Mucosa of rectum (tissue), 2 donors: ENCODE data around the gene KDM4B.

Source experiments
- H3K27ac ChIP-seq, 2 donors: one replicate each; pipeline ENCODE4 v1.7.0; 2013; ENCODE audit warnings: inconsistent platforms in 2 of 2, low read depth in 2 of 2, low read length in 2 of 2
- H3K27me3 ChIP-seq, 2 donors: one replicate each; pipeline ENCODE4 v1.7.0; 2013; ENCODE audit warnings: low read length in 2 of 2; ENCODE audit not compliant: control insufficient read depth in 2 of 2, insufficient read depth in 2 of 2
- H3K36me3 ChIP-seq, 2 donors: one replicate each; pipeline ENCODE4 v1.7.0; 2013; ENCODE audit warnings: low read length in 2 of 2; ENCODE audit not compliant: control insufficient read depth in 2 of 2, insufficient read depth in 2 of 2
- H3K4me1 ChIP-seq, 2 donors: one replicate each; pipeline ENCODE4 v1.7.0; 2013; ENCODE audit warnings: low read length in 2 of 2, mild to moderate bottlenecking in 1 of 2; ENCODE audit not compliant: control insufficient read depth in 2 of 2, insufficient read depth in 2 of 2
- H3K4me3 ChIP-seq, 2 donors: one replicate each; pipeline ENCODE4 v1.7.0; 2013; ENCODE audit warnings: low read length in 2 of 2
- H3K9ac ChIP-seq, 2 donors: one replicate each; pipeline ENCODE4 v1.7.0; 2013; ENCODE audit warnings: low read length in 2 of 2, low read depth in 1 of 2, mild to moderate bottlenecking in 1 of 2
- H3K9me3 ChIP-seq, 2 donors: one replicate each; pipeline ENCODE4 v1.7.0; 2013; ENCODE audit warnings: low read length in 2 of 2; ENCODE audit not compliant: control insufficient read depth in 2 of 2
- donor health status: healthy.
- donor health status: Normal muscosa, but diverticular disease.

The KDM4B gene

DNA sequence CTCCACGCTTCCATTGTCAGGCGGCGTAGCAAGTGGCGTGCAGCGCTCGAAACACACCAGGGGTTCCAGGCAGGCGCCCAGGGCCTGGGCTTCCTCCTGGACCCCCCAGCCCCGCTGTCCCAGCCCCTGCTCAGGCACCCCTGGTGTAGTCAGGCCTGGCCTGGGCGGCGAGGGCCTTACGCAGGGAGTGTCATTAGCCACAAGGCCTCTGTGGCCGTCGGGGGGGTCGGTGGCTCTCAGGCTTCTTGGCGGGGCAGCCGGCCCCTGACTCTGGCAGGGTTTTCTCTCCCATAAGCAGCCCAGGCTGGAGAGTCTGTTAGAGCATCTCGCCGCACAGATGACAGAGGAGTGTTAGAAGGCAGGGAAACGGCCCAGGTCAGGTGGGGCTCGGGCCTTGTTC lies 116.7 kb downstream of the KDM4B start:
- no peaks in the 10 kb centered on the region for H3K4me1 ChIP-seq
- H3K36me3 ChIP-seq = peaks cover 25 to 30% of the 10 kb centered on the region in 2 donors
- no peak overlapping the region for H3K9ac ChIP-seq
- no peaks in the 10 kb centered on the region for H3K27me3 ChIP-seq
- no peak overlapping the region for H3K27ac ChIP-seq
- no peaks in the 10 kb centered on the region for H3K9me3 ChIP-seq
- H3K4me3 ChIP-seq = no peak overlapping the region

DNA sequence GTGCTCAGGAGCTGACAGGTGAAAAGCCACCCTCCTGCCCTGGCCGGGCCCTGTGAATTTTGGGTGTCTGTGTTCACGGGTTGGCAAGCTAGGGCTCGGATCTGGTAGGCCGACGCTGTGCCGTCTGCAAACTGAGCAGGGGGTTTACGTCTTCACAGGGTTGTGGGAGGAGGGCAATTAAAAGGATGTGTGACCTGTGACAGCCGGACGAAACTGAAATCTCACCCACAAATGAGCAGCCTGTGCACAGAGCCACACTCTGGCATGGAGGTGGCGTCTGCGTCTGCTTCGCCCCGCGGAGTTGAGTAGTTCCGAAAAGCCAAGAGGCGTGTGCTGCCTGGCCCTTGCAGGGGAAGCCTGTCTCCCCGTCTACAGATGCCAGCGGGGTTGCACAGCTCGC lies 117.3 kb downstream of the KDM4B start:
- Histone ChIP-seq H3K4me1 (no peaks in the 10 kb centered on the region), H3K9me3 (no peaks in the 10 kb centered on the region), H3K36me3 (peaks cover 19 to 25% of the 10 kb centered on the region in 2 donors), H3K9ac (no peak overlapping the region), H3K27ac (no peak overlapping the region), H3K4me3 (no peak overlapping the region), H3K27me3 (no peaks in the 10 kb centered on the region)

DNA sequence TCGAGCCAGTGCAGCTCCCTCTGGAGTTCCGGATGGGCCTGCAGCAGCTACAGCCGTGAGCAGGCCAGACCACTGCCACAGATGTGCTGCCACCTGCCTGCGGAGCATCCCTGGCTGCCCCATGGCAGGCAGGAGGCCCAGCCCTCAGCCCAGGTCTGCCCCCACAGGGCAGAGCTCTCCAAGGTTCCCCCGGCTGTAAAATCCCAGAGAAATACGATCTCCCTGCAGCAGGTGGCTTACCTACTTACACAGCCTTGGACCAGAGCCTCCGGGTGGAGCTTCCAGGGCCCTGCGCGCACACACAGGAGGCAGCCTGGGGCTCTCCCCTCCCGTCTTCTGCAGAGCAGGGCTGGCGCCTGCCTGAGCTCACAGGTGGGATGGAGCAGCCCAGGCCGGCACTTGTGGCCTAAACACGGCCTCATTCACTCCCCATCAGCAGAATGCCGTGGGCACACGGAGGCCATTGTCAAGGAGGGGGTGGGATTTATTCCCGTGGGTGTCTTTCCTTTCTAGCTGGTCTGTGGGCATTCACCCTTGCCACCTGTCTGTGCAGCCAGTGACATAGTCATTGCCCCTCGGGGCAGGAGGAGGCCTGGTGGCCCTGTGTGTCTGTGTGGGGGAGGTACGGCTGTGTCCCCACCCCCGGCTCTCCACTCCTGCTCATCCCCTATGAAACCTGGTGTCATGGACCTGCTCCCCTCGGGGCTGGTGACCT lies 118.0 kb downstream of the KDM4B start:
- Histone ChIP-seq H3K27me3 (no peaks in the 10 kb centered on the region), H3K9me3 (no peaks in the 10 kb centered on the region), H3K36me3 (peaks cover 19 to 22% of the 10 kb centered on the region in 2 donors), H3K27ac (no peak overlapping the region), H3K4me1 (no peaks in the 10 kb centered on the region), H3K9ac (no peak overlapping the region), H3K4me3 (no peak overlapping the region)

DNA sequence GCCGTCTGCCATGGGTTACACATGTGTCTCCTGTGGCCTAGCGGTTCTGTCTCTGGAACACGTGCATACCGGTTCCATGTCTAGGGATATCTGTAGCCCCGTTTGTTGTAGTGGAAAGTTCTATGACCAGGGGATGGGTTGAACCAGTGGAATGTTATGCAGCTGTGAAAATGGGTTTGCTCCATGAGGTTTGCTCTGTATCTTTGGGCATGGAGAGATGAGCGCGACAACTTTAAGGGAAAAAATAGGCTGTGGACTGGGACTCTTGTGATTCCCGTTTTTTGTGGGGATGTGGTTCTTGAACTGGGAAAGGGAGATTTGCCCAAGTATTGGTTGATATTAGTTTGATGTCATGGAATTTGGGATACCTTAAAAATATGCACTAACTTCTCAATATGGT lies 120.4 kb downstream of the KDM4B start:
- Histone ChIP-seq H3K27me3 (no peaks in the 10 kb centered on the region), H3K4me3 (no peak overlapping the region), H3K36me3 (peaks cover 5 to 12% of the 10 kb centered on the region in 2 donors), H3K9me3 (no peaks in the 10 kb centered on the region), H3K4me1 (no peaks in the 10 kb centered on the region), H3K9ac (no peak overlapping the region), H3K27ac (no peak overlapping the region)

DNA sequence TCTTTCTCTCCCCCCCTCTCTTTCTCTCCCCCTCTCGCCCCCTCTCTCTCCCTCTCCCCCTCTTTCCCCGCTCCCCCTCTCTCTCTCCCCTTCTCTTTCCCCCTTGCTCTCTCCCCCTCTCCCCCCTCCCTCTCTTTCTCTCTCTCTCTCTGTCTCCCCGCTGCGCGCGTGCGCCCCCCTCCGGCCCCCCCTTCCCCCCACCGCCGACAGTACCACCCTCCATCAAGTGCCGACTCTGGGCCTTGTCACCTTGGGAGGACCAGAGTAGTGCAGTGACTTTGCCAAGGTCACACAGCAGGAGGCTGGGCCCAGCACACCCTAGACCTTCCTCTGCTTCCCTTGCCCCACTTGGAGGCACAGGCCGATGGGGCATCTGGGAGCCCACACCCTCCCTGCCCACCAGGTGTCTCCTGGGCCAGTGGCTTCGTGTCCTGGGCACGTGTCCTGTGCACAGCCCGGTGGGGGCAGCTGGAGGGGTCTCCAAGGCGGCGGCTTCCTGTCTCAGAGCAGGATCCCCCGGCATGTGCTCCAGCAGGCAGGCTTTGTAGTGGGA lies 121.6 kb downstream of the KDM4B start:
- Histone ChIP-seq H3K36me3 (peaks cover 5 to 12% of the 10 kb centered on the region in 2 donors), H3K9ac (no peak overlapping the region), H3K27ac (no peak overlapping the region)

DNA sequence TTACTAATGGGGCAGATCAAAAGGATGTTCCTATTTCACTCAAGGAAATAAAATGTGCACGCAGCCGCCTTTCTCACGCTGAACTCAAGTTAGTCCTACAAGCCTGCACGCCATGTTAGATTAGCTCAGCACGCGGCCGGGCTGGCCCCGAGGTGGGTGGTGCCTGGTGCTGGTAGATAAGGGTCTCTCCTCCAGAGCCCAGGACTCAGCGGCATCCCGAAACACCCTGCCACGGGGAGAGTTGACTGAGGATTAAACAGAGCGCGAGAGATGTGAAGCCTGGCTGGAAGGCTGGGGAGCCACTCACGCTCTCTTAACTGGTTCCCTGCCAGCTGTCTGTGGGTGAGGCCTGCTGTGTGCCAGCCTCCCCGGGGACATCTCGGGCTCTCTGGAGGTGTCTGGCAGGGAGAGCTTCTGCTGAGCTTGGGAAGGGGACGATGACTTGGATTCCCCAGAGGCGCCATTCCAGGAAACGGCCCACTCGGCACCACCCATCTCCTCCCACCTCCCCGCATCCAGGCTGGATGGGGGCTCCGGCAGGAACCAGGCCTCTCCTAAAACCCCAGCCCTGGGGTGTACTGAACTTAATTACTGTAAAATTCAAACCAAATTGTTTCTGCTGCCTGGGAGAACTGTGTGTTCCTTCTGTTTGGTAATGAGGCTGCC lies 122.2 kb downstream of the KDM4B start:
- Histone ChIP-seq H3K27ac (no peak overlapping the region), H3K9me3 (no peaks in the 10 kb centered on the region), H3K4me3 (no peak overlapping the region), H3K36me3 (peaks cover 5 to 12% of the 10 kb centered on the region in 2 donors), H3K9ac (no peak overlapping the region), H3K4me1 (no peaks in the 10 kb centered on the region), H3K27me3 (no peaks in the 10 kb centered on the region)

More for the DNA sequence above, 121.6 kb downstream of the KDM4B start:
- no peak overlapping the region for H3K4me3 ChIP-seq
- no peaks in the 10 kb centered on the region for H3K9me3 ChIP-seq
- no peaks in the 10 kb centered on the region for H3K27me3 ChIP-seq
- no peaks in the 10 kb centered on the region for H3K4me1 ChIP-seq

DNA sequence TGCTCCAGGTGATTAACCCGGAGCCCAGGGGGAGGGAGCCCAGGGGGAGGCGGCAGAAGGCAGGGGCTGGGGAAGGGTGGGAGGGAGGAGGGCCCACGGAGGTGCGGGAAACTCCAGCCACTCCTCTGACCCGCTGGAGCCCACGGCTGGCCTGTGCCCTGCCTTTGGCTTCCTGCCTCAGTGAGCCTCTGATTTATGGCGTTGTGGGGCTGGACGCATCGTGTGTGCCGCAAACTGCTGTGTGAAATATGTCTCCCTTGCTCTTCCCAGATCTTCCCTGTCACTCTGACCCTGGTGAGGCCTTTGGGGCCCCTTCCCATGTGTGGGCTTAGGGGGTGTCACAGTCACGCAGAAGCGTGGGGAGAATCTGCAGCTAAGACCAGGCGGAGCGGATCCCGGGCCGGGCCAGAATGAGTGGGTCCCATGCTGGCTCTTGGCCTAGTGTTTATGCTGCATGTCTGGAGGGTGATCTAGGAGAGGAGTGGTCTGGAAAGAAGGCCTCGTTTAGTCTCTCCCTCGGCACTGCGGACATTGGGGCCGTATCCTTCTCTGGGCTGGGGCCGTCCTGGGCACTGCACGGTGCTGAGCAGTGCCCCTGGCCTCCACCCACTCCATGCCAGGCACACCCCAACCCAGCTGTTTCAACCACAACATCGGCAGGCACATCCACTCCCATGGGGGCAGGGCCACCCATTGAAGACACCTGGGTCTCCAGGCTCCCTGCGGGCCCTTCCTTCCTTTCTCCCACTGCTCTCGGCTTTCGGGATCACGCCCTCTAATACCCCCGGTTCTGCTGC lies 123.0 kb downstream of the KDM4B start:
- no peak overlapping the region for H3K27ac ChIP-seq
- H3K9ac ChIP-seq = no peak overlapping the region
- H3K9me3 ChIP-seq = no peaks in the 10 kb centered on the region
- H3K36me3 ChIP-seq = peaks cover 5 to 17% of the 10 kb centered on the region in 2 donors
- H3K4me1 ChIP-seq = no peaks in the 10 kb centered on the region
- no peak overlapping the region for H3K4me3 ChIP-seq
- H3K27me3 ChIP-seq = no peaks in the 10 kb centered on the region

DNA sequence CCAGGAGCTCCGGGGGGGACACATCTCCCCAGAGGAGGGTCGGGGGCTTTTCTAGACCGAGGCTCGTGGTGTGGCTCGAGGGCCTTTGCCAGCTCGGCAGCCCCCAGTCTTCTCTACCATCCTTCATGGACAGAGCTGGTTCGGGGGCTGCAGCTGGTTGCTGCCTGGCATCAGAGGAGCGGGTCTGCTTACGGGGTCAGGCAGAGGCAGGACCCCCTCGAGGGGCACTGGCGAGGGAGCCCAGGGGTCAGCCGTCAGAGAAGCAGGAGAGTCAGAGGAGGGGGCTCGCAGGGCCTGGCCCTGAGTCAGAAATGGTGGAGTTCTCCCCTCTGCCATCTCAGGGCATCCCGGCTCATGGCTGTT lies 123.5 kb downstream of the KDM4B start:
- H3K36me3 ChIP-seq = peaks cover 6 to 12% of the 10 kb centered on the region in 2 donors
- no peak overlapping the region for H3K27ac ChIP-seq
- H3K9me3 ChIP-seq = no peaks in the 10 kb centered on the region
- H3K9ac ChIP-seq = no peak overlapping the region
- H3K4me1 ChIP-seq = no peaks in the 10 kb centered on the region
- no peak overlapping the region for H3K4me3 ChIP-seq
- H3K27me3 ChIP-seq = no peaks in the 10 kb centered on the region

DNA sequence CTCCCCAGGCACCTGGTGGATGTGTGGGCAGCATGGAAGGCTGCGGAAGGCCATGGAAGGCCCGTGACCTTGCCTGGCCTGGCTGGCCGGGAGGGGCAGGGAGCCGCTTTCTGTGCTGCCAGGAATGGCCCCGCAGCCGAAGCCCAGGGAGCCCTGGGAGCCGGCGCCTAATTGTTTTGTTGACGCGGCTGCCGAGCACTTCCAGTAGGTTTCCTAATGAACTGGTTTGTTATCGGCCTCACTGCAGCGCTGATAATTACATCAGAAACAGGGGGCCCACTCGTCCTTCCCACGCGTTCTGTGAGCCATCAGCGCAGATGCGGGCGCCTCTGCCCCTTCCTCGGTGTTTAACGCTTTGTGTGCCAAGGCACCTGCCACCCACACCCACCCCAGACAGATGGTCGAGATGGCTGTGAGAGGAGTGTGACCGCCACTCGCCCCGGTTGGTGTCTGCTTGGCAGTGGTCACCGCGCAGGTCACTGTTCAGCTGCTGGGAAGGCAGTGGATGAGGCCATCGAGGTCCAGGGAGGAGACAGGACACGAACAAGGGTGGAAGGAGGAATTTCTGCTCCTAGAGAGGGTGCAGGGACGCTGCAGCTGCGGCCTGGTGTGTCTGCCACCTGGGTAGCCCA lies 124.5 kb downstream of the KDM4B start:
- Histone ChIP-seq H3K9me3 (no peaks in the 10 kb centered on the region), H3K36me3 (peaks cover 3 to 5% of the 10 kb centered on the region in 2 donors), H3K27ac (no peak overlapping the region), H3K4me1 (no peaks in the 10 kb centered on the region), H3K9ac (no peak overlapping the region), H3K27me3 (no peaks in the 10 kb centered on the region), H3K4me3 (no peak overlapping the region)
